K562 (cell line): Measurements from ENCODE around the gene TRAP1.

Experiments
- CTBP1 ChIP-seq: fragments of 450-650 bp; IDR thresholded peaks from 2 replicates; pipeline ENCODE4 v1.6.1; 2016; ENCODE audit warnings: borderline replicate concordance
- FOXJ3 ChIP-seq: sonication (generic); formaldehyde crosslinking; IDR thresholded peaks from 2 replicates; pipeline ENCODE4 v1.4.0; 2020; ENCODE audit warnings: mild to moderate bottlenecking, missing genetic modification reagents
- JUND ChIP-seq, 2 experiments: IDR thresholded peaks; 2 replicates in 1 of 2; 3 replicates in 1 of 2; pipeline ENCODE4 v1.6.1; 2011; ENCODE audit warnings: borderline replicate concordance in 2 of 2, low read depth in 2 of 2, low read length in 2 of 2, improper control_type of control experiment in 1 of 2, missing biosample characterization in 1 of 2, missing genetic modification characterization in 1 of 2, missing genetic modification reagents in 1 of 2
- KDM1A ChIP-seq, 2 experiments: fragments of 450-650 bp; IDR thresholded peaks; 2 replicates each; pipeline ENCODE4 v1.6.1; 2016; ENCODE audit warnings: mild to moderate bottlenecking in 2 of 2
- NFE2L1 ChIP-seq: fragments of 450-650 bp; IDR thresholded peaks from 2 replicates; pipeline ENCODE4 v1.6.1; 2016; ENCODE audit warnings: missing genetic modification characterization, low read depth, mild to moderate bottlenecking, missing compliant biosample characterization, moderate library complexity, borderline replicate concordance
- NR3C1 ChIP-seq: sonication (generic); formaldehyde crosslinking; IDR thresholded peaks from 2 replicates; pipeline ENCODE4 v1.8.1; 2022; ENCODE audit warnings: missing genetic modification reagents
- PATZ1 ChIP-seq: fragments of 250-450 bp; sonication (Bioruptor Pico); IDR thresholded peaks from 2 replicates; pipeline ENCODE4 v1.5.0; 2020; ENCODE audit warnings: mild to moderate bottlenecking, borderline replicate concordance
- POLR2A ChIP-seq: fragments of 450-650 bp; conservative IDR thresholded peaks from 2 replicates; pipeline ENCODE4 v1.6.1; 2016
- RBM14 ChIP-seq: fragments of 200-400 bp; formaldehyde crosslinking; IDR thresholded peaks from 2 replicates; pipeline ENCODE4 v1.6.1; 2018; ENCODE audit warnings: low read depth, mild to moderate bottlenecking, low read length, moderate library complexity, borderline replicate concordance; ENCODE audit not compliant: insufficient read depth
- THAP7 ChIP-seq: fragments of 250-450 bp; sonication (Bioruptor Pico); IDR thresholded peaks from 2 replicates; pipeline ENCODE4 v1.5.0; 2021
- ZNF263 ChIP-seq: sonication (generic); formaldehyde crosslinking; IDR thresholded peaks from 2 replicates; pipeline ENCODE4 v1.8.0; 2022; ENCODE audit warnings: mild to moderate bottlenecking, missing genetic modification reagents, borderline replicate concordance
- ZNF766 ChIP-seq: fragments of 200-800 bp; sonication (Bioruptor generic); conservative IDR thresholded peaks from 2 replicates; pipeline ENCODE4 v1.6.1; 2016; ENCODE audit warnings: missing genetic modification characterization, missing compliant biosample characterization
- TF ChIP-seq, protein P1 (sequence below): sonication (generic); formaldehyde crosslinking; IDR thresholded peaks from 2 replicates; pipeline ENCODE4 v1.8.1; 2023; ENCODE audit warnings: mild to moderate bottlenecking, missing genetic modification reagents
- TF ChIP-seq, protein P2 (sequence below): fragments of 450-650 bp; conservative IDR thresholded peaks from 2 replicates; pipeline ENCODE4 v1.6.1; 2016; ENCODE audit warnings: missing genetic modification characterization, low read depth, mild to moderate bottlenecking, control low read depth, missing compliant biosample characterization

DNA sequence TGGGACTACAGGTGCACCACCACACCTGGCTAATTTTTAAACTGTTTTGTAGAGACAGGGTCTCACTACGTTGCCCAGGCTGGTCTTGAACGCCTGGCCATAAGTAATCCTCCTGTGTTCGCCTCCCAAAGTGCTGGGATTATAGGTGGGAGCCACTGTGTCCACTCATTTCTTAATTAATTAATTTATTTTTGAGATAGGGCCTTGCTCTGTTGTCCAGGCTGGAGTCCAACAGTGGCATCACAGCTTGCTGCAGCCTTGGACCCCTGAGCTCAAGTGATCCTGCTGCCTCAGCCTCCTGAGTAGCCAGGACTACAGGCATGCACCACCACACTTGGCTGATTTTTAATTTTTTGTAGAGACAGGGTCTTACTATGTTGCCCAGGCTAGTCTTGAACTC is 47.1 kb upstream of the TRAP1 start:
- no peak for TF ChIP-seq JUND (IDR thresholded peaks at IDR 0.05; ENCODE audit: borderline replicate concordance, low read depth, low read length)
- TF ChIP-seq JUND (tag; IDR thresholded peaks at IDR 0.05; ENCODE audit: borderline replicate concordance, low read depth, low read length), result no peak
- TF ChIP-seq ZNF263, result no peak
- no peak for TF ChIP-seq RBM14
- TF ChIP-seq, protein P1, sequence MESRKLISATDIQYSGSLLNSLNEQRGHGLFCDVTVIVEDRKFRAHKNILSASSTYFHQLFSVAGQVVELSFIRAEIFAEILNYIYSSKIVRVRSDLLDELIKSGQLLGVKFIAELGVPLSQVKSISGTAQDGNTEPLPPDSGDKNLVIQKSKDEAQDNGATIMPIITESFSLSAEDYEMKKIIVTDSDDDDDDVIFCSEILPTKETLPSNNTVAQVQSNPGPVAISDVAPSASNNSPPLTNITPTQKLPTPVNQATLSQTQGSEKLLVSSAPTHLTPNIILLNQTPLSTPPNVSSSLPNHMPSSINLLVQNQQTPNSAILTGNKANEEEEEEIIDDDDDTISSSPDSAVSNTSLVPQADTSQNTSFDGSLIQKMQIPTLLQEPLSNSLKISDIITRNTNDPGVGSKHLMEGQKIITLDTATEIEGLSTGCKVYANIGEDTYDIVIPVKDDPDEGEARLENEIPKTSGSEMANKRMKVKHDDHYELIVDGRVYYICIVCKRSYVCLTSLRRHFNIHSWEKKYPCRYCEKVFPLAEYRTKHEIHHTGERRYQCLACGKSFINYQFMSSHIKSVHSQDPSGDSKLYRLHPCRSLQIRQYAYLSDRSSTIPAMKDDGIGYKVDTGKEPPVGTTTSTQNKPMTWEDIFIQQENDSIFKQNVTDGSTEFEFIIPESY (CRISPR knock-in tag), result no peak
- no peak for TF ChIP-seq KDM1A (IDR thresholded peaks at IDR 0.05)
- TF ChIP-seq POLR2A, result no peak
- TF ChIP-seq FOXJ3 (CRISPR knock-in tag), result no peak
- TF ChIP-seq ZNF766 (CRISPR knock-in tag), result no peak
- no peak for TF ChIP-seq NFE2L1
- TF ChIP-seq CTBP1, result no peak
- TF ChIP-seq THAP7 (CRISPR knock-in tag), result no peak
- no peak for TF ChIP-seq NR3C1
- no peak for TF ChIP-seq PATZ1
- TF ChIP-seq, protein P2, sequence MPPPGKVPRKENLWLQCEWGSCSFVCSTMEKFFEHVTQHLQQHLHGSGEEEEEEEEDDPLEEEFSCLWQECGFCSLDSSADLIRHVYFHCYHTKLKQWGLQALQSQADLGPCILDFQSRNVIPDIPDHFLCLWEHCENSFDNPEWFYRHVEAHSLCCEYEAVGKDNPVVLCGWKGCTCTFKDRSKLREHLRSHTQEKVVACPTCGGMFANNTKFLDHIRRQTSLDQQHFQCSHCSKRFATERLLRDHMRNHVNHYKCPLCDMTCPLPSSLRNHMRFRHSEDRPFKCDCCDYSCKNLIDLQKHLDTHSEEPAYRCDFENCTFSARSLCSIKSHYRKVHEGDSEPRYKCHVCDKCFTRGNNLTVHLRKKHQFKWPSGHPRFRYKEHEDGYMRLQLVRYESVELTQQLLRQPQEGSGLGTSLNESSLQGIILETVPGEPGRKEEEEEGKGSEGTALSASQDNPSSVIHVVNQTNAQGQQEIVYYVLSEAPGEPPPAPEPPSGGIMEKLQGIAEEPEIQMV (tag), result no peak
